Hematopoietic multipotent progenitor cell treated with erythropoietin and hydrocortisone succinate and interleukin-3 and kit ligand, for 4 days (in vitro differentiated cells): ENCODE results near the gene ORC6.
"Not testable (repeated sequence)": the region's sequence is repeated elsewhere in the genome, so short reads cannot be mapped to it uniquely, and the experiment has no call there.

ENCODE experiments used
- DNase-seq: peaks from one replicate; pipeline ENCODE4 v3.0.0-alpha.2; 2015

The ORC6 gene

GRCh38 chr16:46689365-46690280 lies at the start of gene ORC6:
Gene ORC6, plus strand, starts transcription at chr16:46689659. Its CDS starts 47 bp downstream, at chr16:46689706.
- DNase-seq, result peak; percentile 99

- DNase-seq, result no peak
Measured at GRCh38 chr16:46648656-46649055, 40.8 kb upstream of the ORC6 start.

- DNase-seq, result no peak
Measured at GRCh38 chr16:46649588-46650253, 39.7 kb upstream of the ORC6 start.

- no peak for DNase-seq
Measured at GRCh38 chr16:46650254-46650623, 39.2 kb upstream of the ORC6 start.

- no peak for DNase-seq
Measured at GRCh38 chr16:46651305-46651704, 38.2 kb upstream of the ORC6 start.

GRCh38 chr16:46658925-46659324 lies 30.5 kb upstream of the ORC6 start:
- DNase-seq, result peak; percentile 88

GRCh38 chr16:46662123-46662522 lies 27.3 kb upstream of the ORC6 start:
- no peak for DNase-seq

- peak; percentile 87 for DNase-seq
Measured at GRCh38 chr16:46673320-46674013, 16.0 kb upstream of the ORC6 start.

GRCh38 chr16:46677943-46678342 lies 11.5 kb upstream of the ORC6 start:
- not testable (repeated sequence) for DNase-seq

GRCh38 chr16:46681867-46682266 lies 7.6 kb upstream of the ORC6 start:
- DNase-seq, result not testable (repeated sequence)

- no peak for DNase-seq
Measured at GRCh38 chr16:46686815-46687473, 2.5 kb upstream of the ORC6 start.

- no peak for DNase-seq
Measured at GRCh38 chr16:46687486-46687885, 2.0 kb upstream of the ORC6 start.

GRCh38 chr16:46688101-46688653 lies 1.3 kb upstream of the ORC6 start:
- peak; percentile 86 for DNase-seq

- DNase-seq, result peak; percentile 100
Measured at GRCh38 chr16:46688654-46689364, 650 bp upstream of the ORC6 start, which contains the start of gene VPS35. Gene VPS35, minus strand, starts transcription at chr16:46689178. Its CDS starts 45 bp downstream, at chr16:46689133.

- DNase-seq, result no peak
Measured at GRCh38 chr16:46690281-46691178, 1.1 kb downstream of the ORC6 start.

- no peak for DNase-seq
Measured at GRCh38 chr16:46691726-46692125, 2.3 kb downstream of the ORC6 start.

GRCh38 chr16:46693598-46693997 lies 4.1 kb downstream of the ORC6 start:
- no peak for DNase-seq

- no peak for DNase-seq
Measured at GRCh38 chr16:46695937-46696336, 6.5 kb downstream of the ORC6 start.

GRCh38 chr16:46696957-46697356 lies 7.5 kb downstream of the ORC6 start:
- DNase-seq, result no peak

GRCh38 chr16:46700048-46700447 lies 10.6 kb downstream of the ORC6 start:
- DNase-seq, result no peak

- no peak for DNase-seq
Measured at GRCh38 chr16:46701615-46702014, 12.2 kb downstream of the ORC6 start.
